HG03108 (cell line): Measurements from ENCODE around the gene MAN1C1.
"Not testable (repeated sequence)": the region's sequence is repeated elsewhere in the genome, so short reads cannot be mapped to it uniquely, and the experiment has no call there.

ENCODE experiments used
- ATAC-seq: cut with Tn5 transposase; IDR thresholded peaks from one replicate; pipeline ENCODE4 v1.9.1; 2021; ENCODE audit warnings: moderate library complexity; ENCODE audit not compliant: unreplicated experiment

Gene MAN1C1

DNA sequence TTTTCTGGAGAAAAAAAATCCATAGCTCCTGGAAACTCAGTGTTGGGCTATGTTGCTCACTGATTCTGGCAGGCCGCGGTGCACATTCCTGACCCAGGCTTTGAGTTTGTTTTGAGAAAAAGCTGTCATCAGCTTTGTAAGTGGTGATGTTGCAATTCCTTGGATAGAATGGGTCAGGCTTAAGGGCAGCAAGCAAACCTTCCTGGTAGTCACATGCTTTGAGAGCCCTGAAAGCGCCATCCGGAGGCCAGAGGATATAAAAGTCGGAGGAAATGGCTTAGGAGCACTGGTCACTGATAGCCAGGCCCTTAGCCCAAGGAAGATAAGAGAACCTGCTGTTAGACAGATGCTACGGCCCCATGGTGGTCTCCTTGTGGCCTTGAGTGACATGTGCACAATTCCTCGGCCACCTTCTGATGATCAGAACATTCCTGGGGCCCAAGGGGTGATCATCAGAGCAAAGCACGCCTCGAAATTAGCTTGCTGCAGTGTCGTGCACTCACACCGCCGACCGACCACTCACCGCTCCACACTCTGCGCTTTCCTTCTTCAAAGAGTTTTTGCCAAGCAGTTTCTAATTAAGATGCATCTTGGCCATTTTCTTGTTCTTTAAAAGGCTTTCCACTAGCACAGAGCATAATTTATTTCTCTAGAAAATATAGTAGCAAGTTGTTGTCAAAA lies 78.6 kb downstream of the MAN1C1 start:
- ATAC-seq, result no peak

DNA sequence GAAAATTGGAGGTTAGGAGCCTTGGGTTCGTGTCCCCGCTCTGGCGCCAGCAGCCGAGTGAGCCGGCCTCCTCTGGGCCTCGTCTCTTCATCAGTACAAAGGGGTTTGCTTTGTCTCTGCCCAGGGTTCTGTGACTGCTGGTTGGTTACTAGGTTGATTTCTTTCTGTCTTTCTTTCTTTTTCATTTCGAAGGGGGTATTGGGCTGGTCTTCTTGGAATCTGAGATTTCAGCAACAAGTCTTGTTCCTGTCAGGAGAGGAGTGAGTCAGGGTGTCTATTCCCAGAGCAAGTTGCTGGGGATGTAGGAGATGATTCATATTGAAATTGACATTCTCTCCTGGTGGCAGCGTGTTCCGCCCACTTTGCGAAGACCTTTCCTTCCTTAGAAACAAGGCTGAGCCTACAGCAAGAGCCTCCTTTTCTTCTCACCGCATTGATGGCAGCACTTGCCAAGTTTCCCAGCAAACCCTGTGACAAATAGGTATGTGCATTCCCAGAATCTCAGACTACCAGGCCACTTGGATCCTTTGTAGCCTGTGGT lies 79.2 kb downstream of the MAN1C1 start:
- no peak for ATAC-seq

DNA sequence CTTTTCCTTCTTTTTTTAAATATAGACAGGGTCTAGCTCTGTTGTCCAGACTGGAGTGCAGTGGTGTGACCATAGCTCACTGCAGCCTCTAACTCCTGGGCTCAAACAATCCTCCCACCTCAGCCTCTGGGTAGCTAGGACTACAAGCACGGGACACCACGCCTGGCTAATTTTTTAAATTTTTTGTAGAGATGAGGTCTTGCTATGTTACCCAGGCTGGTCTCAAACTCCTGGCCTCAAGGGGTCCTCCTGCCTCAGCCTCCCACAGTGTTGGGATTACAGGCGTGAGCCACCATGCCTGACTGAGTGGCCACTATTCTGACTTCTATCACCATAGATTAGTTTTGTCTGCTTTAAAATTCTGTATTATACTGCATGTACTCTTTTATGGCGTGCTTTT lies 80.1 kb downstream of the MAN1C1 start:
- ATAC-seq, result not testable (repeated sequence)

DNA sequence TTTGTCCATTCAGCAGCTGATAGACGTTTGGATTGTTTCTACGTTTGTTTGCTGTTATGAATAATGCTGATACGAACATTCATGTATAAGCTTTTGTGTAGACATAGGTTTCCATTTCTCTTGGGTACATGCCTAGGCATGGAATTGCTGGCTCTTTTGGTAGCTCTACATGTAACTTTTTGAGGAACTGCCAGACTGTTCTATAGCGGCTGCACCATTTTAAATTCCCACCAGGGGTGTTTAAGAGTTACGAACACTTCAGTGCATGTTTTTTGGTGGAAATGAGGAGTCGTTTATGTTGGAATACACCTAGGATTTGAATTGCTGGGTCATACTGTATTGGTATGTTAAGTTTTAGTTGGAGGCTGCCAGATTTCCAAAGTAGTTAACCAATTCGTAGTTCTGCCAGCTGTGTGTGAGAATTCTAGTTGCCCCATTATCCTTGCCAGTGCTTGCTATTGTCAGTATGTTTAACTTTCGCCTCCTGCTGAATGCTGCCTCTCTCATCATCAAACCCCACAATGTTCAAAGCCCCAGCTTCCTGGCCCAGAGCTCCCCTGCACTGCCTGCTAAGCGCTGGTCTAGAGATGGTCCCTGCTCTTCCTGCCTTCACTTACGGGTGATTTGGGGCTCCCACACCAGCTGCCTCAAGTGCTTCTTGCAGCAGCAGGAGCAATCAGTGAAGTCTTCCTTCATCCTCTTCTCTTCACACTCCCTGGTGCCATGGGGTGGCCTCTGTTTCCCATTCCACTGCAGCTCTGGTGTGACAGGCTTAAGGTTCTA lies 81.0 kb downstream of the MAN1C1 start:
- ATAC-seq, result no peak

DNA sequence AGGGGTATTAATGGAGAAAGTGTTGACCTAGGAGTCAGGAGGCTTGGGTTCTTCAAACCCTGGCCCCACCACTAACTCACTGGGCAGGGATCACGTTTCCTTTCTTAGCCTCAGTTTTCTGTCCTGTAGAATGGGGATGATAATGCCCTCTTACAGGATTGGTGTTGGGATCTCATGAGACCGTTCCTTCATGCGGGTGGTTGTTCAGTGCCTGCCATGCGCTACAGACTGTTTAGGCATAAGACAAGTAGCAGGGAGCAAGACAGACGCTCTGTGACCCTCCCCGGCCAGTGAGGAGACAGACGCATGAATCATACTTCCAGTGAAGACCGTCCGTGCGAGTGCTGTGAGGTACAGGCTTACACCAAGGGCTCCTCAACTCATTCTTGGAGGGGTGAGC lies 81.7 kb downstream of the MAN1C1 start:
- no peak for ATAC-seq

DNA sequence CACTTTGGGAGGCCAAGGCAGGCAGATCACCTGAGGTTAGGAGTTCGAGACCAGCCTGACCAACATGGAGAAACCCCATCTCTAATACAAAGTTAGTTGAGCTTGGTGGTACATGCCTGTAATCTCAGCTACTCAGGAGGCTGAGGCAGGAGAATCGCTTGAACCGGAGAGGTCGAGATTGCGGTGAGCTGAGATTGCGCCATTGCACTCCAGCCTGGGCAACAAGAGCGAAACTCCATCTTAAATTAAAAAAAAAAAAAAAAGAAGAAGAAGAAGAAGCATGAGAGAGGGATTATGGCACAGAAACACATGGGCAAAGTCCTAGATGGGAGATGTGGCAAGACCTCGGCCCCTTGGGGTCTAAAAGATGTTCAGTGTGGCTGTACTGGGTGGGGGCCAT lies 82.5 kb downstream of the MAN1C1 start:
- not testable (repeated sequence) for ATAC-seq

DNA sequence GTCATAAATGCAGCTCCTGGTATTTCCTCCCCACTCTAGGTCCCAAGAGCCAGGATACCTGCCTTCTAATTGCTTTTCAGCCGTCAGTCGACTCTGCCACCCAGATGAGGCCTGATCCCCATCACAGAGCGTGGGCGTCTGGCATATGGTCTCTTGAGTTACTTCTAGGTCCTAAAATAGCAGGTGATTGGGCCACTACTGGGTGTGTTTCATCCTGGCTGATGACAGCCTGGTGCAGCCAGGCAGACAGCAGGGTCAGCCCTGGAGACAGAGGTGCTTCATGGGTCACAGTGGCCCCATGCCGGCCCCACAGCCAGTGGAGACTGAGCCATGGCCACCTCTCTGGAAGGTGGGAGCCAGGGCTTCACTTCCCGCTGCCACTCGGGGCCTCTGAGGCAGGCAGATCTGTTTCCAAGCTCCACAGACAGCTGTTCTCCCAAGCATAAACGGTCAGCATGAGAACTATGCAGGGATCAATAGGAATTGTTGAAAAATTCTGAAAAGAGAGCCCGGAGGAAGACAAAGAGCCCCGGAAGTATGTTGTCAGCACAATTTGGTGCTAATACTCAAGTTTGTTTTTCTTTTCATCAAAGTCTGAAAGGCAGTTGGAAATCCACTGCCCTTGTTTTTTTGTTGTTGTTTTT lies 83.0 kb downstream of the MAN1C1 start:
- ATAC-seq, result no peak

DNA sequence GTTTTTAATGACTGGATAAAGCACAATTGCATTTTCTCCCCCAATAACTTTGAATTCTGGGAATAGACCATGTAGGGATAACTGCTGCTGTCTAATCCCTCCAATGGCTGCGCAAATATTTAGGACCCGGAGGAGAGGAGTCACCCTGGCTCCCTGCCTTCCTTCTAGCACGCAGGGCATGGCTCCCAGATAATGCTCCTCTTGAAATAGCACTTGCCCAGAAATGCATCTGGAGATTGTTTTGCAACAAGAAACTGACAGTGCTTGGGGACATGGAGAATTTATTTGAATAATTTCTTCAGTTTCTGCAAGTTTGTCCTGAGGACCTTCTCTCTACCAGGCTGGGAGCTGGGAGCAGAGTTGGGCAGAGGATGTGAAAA lies 83.5 kb downstream of the MAN1C1 start:
- ATAC-seq, result no peak

DNA sequence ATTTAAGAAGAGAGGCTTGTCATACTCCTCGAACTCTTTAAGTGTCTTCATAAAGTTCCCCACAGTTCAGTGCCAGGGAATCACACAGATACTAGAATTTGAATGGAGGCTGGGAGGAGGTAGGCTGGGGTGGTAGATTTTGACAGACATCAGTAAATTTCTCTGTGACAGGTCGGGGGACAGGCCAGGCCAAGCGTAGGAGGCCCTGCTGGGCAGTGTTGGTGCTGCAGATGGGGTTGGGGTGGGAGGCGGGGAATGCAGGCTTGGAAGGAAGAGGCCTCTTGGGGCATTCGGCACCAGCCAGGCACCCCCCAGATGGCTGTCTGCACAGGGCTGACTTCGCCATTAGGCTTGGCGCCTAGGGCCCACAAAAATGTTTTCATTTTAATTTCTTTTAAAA lies 84.0 kb downstream of the MAN1C1 start:
- ATAC-seq, result no peak

DNA sequence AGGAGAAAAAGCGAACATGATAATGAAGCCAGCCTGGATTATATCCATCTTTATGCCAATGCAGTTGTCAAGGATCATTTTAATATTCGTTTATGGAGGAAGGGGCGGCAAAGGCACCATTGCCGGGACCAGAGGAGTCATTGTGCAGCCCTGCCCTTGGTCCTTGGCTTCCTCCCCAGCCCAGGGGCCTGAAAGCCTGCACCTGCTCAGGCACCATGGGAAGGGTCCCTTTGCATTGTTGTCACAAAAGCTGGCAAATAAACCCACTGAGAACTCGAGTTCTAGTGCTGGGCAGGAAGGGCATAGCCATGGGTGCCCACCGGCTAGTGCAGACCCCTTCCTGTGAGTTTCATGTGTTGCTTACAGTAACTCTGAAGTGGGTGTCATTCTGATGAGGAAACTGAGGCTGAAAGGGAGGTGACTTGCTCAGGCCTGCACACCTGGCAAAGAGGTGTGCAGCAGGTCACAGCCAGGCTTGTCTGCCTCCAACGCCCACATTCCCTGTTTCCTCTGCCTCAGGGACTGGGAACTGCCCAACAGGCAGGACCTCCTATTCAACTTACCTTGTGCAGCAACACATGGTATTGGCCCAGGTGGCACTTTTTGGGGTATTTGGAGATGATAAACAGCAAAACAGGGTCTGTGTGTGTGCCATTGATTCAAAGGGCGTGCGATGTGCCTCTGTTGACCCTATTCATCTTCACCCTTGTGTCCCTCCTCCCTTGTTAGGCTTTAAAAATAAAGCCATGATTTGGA lies 84.6 kb downstream of the MAN1C1 start:
- no peak for ATAC-seq

DNA sequence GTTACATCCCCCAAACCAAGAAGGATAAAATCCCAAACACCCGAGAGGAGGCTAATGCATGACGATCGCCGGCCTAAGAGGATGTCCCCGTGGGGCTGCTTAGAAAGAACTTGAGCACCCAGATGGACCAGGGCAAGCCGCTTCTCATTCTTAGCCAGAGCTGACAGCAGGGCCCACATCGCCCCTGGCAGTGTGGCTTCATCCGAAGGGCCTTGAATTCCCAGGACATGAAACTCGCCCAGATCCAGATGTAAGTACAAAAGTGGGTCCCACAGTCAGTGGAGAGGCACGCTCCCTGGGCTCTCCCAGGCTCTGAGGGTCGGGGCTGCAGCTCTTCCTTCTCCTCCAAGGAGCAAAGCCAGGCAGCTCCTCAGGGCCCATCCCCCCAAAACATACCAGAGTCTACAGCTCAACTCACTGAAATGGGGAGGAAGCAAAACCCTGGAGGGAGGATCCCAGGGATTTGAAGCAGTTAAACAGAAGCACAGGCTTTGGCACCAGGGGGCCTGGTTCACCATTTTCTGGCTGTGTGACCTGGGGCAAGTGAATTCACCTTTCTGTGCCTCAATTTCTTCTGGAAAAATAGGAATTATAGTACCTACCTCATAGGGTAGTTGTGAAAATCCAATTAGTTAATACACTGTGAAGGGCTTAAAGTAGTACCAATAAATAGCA lies 85.6 kb downstream of the MAN1C1 start:
- ATAC-seq, result no peak

DNA sequence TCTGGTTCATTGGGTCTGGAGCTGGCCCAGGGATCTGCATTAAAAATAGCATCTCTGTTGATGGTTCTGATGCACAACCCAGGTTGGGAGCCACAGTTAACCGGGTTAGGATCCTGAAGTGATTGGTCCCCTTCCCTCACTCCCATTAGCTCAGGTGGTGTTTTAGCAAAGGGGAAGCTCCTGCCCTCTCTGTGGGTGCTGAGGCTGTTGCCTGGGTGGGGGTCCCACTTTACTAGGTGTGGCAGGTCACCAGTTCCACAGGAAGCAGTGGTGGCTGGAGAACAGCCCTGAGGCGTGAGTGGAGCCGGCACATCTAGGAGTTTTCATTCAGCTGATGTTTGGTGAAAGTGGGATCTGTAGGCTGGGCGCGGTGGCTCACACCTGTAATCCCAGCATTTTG lies 86.5 kb downstream of the MAN1C1 start:
- no peak for ATAC-seq

DNA sequence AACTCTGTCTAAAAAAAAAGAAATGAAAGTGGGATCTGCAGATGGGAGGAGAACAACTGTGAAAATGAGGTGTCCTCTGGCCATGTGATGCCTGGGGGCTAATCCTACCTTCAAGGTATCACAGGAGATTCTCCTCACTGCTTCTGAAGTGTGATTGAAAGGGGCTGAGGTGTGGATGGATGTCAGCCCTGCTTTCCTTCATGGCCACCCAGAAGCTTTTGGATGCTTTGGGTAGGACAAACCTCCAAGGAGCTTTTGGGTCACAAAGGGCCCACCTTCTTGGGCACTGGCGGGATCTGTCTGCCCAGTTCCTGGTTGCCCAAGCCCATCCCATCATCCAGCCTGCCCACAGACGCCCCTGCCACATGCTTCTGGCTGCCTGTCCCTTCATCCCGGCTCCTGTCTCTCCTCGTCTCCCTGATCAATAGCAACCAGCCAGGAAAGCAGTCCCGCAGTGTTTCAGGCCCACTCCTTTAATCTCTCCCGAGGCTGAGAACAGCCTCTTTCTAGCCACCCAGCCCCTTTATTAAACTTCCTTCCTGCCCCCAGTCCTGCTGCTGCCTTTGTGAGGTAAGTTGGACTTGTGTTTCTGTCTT lies 87.2 kb downstream of the MAN1C1 start:
- ATAC-seq, result no peak

DNA sequence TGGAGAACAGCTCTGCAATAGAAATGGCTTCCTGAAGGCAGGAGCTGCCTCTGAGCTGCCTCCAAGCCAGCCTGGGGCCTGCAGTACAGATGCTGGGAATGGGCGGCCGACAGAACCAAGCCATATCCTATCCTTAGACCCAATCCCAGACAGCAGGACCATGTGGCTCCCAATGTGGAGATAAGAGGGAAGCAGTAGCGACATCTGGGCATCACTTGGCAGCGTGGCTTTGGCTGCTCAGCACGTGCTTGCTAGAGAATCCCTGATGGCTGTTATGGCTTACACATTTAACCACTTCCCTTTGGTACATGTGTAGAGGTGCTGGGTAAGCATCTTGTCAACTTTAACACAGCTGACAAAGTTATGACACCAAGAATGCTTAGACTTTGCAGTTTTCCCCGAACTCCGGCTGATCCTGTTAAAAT lies 87.7 kb downstream of the MAN1C1 start:
- ATAC-seq, result no peak

DNA sequence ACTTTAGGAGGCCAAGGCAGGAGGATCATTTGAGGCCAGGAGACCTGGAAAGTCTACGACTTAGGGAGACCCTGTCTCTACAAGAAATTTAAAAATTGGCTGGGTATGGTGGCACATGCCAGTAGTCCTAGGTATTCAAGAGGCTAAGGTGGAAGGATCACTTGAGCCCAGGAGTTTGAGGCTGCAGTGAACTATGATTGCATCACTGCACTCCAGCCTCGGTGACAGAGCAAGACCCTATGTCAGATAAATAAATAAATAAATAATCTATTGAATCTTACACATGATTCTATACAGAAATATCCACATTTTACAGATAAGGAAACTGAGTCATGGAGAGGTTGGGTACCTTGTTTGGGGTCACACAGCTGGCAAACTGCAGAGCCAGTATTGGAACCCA lies 89.1 kb downstream of the MAN1C1 start:
- no peak for ATAC-seq

DNA sequence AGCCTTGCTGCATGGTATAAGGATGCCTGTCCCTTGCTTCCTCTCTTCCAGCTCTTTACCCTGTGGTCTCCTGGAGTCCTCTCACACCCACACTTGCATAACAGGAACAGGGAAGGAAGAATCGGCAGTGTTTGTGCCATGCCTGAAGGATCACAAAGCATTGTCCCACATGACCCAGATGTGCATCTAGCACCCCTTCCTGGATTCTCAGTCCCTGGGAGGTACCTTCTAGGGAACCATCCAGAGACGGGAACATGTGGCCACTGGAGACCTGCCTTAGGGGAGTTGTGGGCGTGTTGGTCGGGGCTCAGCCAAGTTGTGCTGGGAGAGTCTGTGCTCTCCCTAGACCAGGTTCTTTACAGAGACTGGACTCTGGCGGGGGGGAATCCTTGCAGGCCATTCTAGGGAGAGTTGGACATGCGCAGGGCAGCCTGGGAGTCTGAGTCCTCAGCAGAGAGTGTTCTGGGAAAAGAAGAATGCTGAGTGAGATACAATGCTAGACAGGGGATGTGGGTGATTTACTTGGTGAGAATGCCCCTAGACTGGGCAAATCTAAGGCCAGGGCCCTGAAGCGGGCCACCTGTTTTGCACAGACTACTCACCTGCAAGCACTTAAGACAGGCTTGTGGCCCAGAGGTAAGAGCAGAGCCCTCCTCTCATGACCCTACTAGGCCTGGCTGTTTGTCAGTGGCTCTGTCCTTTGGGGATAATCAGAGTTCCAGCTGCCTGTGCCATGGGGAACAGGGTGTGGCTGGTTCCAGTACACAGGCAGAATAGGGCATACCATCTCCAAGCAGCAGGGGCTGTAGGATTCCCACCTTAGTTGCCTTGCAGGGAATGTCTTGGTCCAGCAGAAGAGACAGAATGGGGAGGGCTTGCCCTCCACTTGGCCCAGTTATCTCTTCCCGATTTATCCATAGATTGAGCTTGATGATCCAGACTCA lies 89.8 kb downstream of the MAN1C1 start:
- ATAC-seq, result no peak

DNA sequence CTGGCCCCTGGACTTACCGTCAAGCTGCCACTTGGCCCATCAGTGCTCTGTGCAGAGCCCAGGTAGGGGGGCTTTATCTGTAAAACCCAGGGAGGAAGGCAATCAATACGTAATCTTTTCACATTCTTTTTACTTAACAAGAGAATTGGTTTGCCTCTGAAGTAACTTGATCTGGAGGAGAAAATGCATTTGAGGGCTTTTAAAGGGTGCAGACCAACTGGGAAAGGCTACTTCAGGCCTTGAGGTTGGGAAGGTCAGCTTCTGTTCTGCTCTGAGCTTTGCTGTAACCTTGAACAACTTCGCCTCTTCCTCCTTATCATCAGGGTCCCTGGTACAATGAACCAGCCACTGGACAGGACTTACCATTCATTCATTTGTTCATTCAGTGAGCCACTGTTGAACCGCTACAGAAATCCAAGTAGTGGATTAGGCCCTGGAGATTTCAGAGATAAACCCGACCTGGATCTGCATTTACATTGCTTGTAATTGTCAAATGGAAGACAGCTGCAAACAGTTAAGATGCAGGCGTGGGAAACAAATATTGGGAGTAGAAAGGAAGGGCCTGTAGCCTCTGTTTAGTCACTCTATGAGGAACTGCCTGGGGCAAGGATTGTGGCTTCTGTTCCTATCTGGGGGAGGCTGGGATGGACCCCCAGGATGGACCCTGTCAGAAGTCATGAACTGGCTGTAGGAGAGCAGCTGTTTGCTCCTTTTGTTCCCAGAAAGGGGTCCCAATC lies 90.9 kb downstream of the MAN1C1 start:
- no peak for ATAC-seq

DNA sequence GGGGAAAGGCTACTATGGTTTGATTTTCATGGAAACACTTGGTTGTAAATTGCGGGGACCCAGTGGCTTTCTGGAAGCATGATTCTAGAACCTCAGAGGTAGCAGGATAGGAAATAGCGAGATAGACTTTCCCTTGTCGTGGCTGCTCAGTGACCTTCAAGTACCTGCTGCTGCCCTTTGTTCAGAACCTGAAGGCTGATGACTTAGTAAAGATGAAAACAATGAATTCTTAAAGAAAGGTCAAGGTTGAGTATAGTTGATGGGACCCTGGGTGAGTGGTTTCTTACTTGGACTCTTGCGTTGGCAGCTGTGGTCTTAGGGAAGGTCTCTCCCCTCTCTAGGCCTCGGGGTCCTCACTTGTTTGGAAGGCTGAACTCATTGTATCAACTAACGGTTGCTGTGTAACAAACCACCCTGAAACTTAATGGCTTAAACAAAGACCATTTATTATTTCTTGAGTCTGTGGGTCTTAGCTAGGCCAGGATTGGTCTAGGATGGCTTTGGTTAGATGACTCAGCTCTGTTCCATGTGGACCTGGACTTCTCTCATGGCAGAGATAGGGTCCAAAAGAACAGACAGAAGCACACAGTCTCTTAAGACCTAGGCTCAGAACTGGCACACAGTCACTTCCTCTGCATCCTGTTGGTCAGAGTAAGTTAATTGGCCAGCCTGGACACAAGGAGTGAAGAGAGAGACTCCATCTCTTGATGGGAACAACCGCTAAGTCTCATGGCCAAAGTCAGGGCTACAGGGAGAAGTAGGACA lies 94.2 kb downstream of the MAN1C1 start:
- no peak for ATAC-seq
